Measurements from ENCODE around the gene CSMD2. TPM values are rescaled to one million over a fixed set of nuclear protein-coding genes. Genes with fewer than 3 reads are reported as not detected.

Gene CSMD2
- total RNA-seq, 2 experiments from 2014 or later = not detected

DNA sequence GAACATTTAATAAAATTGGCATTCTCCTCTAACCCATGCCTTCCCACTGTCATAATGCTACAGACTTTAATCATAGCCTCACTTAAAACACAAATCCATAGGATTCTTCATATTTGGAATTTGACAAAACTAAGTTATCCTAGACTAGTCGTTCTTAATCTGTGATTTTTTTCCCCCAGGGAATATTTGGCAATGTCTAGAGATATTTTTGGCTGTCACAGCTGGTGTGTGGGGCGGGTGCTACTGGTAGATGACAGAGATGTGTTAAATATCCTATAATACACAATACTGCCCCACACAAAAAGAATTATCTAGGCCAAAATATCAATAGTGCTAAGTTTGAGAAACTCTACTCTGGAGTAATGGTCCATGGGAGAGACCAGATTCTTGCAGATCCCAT, 396.9 kb downstream of the CSMD2 start:
- Mint-ChIP-seq H3K27ac (no peak overlapping the region), H3K4me3 (no peak overlapping the region), H3K4me1 (ENCODE audit: low read depth) (no peaks in the 10 kb centered on the region), H3K36me3 (ENCODE audit: low read depth) (no peaks in the 10 kb centered on the region), H3K27me3 (peaks cover 12% of the 10 kb centered on the region), H3K9me3 (no peaks in the 10 kb centered on the region)
- POLR2A ChIA-PET = no interaction called here
- ATAC-seq (no peak), DNase-seq (no peak)
- intact Hi-C loops (cut with micrococcal nuclease) = no loop called here
- TF ChIP-seq, protein P1, sequence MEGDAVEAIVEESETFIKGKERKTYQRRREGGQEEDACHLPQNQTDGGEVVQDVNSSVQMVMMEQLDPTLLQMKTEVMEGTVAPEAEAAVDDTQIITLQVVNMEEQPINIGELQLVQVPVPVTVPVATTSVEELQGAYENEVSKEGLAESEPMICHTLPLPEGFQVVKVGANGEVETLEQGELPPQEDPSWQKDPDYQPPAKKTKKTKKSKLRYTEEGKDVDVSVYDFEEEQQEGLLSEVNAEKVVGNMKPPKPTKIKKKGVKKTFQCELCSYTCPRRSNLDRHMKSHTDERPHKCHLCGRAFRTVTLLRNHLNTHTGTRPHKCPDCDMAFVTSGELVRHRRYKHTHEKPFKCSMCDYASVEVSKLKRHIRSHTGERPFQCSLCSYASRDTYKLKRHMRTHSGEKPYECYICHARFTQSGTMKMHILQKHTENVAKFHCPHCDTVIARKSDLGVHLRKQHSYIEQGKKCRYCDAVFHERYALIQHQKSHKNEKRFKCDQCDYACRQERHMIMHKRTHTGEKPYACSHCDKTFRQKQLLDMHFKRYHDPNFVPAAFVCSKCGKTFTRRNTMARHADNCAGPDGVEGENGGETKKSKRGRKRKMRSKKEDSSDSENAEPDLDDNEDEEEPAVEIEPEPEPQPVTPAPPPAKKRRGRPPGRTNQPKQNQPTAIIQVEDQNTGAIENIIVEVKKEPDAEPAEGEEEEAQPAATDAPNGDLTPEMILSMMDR (IDR thresholded peaks at IDR 0.05) = no peak
- CTCF ChIA-PET = no interaction called here

DNA sequence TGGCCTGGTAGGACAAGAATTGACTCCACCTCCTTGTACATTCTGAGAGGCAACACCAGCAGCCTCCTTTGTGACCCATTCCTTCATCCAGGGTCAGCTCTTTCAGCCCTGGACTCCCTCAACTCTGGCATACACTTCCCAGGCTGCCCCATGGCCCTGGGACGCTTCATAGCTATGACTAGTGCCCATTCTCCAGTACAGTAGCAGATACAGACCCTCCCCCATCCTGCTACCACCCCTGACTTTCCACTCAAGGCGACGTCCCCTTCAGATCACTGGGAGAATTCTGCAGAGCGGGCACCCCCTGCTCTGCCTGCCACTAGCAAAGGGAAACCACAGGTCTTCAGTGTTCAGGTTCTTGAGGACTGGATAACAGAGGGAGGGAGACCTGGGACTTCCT, 400.9 kb downstream of the CSMD2 start:
- H3K27ac Mint-ChIP-seq = no peak overlapping the region
- ATAC-seq = no peak
- ChIA-PET POLR2A (no interaction called here), CTCF (no interaction called here)
- intact Hi-C loops (cut with micrococcal nuclease) = no loop called here
- no peak overlapping the region for H3K4me3 Mint-ChIP-seq
- no peak for DNase-seq
- H3K36me3 Mint-ChIP-seq (ENCODE audit: low read depth) = no peaks in the 10 kb centered on the region
- H3K9me3 Mint-ChIP-seq = no peaks in the 10 kb centered on the region
- H3K27me3 Mint-ChIP-seq = peaks cover 8% of the 10 kb centered on the region
- TF ChIP-seq, protein P1 (IDR thresholded peaks at IDR 0.05) = no peak
- no peaks in the 10 kb centered on the region for H3K4me1 Mint-ChIP-seq (ENCODE audit: low read depth)

DNA sequence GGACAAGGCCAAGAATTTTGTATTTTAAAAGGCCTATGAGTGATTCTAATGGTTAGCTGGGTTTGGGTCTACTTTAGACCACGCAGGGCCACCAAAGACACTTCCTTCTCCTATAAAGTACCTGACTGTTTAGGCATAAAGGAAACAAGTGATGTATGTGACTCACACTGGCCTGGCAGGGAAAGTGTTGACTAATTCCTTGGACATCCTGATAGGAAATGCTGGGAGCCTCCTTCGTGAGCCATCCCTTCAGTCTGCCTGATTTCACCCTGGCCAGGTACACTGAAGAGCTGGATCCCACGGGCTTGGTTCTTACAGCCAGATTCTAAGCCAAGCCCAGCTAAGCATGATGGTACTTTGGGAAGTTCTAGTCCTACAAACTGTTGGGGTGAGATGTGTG, 401.6 kb downstream of the CSMD2 start:
- H3K27ac Mint-ChIP-seq = no peak overlapping the region
- ATAC-seq = no peak
- TF ChIP-seq, protein P1 (IDR thresholded peaks at IDR 0.05) = no peak
- ChIA-PET POLR2A (no interaction called here), CTCF (no interaction called here)
- no peaks in the 10 kb centered on the region for H3K4me1 Mint-ChIP-seq (ENCODE audit: low read depth)
- intact Hi-C loops (cut with micrococcal nuclease) = no loop called here
- peaks cover 9% of the 10 kb centered on the region for H3K27me3 Mint-ChIP-seq
- no peak for DNase-seq
- no peaks in the 10 kb centered on the region for H3K36me3 Mint-ChIP-seq (ENCODE audit: low read depth)
- H3K9me3 Mint-ChIP-seq = no peaks in the 10 kb centered on the region
- H3K4me3 Mint-ChIP-seq = no peak overlapping the region

DNA sequence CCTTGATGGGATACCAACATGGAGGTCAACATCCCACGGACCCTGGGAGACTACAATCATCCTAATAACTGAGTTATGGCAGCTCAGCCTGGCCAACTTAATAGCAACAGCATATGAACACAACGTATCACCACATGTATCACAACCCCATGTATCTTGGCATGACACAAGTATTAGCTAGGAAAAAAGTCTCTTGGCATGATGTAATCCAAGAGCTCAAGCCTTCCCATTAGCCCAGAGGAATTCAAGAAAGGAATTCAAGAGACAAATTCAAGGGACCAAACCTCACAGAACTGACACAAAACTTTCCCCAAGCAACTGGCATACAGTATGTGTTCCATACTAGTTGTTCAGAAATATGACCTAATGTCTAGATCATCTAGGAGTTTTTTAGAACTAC, 402.1 kb downstream of the CSMD2 start:
- ATAC-seq (no peak), DNase-seq (no peak)
- no peaks in the 10 kb centered on the region for H3K4me1 Mint-ChIP-seq (ENCODE audit: low read depth)
- no peak overlapping the region for H3K4me3 Mint-ChIP-seq
- ChIA-PET POLR2A (no interaction called here), CTCF (no interaction called here)
- intact Hi-C loops (cut with micrococcal nuclease) = no loop called here
- peaks cover 9% of the 10 kb centered on the region for H3K27me3 Mint-ChIP-seq
- H3K36me3 Mint-ChIP-seq (ENCODE audit: low read depth) = no peaks in the 10 kb centered on the region
- TF ChIP-seq, protein P1 (IDR thresholded peaks at IDR 0.05) = no peak
- no peak overlapping the region for H3K27ac Mint-ChIP-seq
- H3K9me3 Mint-ChIP-seq = no peaks in the 10 kb centered on the region

DNA sequence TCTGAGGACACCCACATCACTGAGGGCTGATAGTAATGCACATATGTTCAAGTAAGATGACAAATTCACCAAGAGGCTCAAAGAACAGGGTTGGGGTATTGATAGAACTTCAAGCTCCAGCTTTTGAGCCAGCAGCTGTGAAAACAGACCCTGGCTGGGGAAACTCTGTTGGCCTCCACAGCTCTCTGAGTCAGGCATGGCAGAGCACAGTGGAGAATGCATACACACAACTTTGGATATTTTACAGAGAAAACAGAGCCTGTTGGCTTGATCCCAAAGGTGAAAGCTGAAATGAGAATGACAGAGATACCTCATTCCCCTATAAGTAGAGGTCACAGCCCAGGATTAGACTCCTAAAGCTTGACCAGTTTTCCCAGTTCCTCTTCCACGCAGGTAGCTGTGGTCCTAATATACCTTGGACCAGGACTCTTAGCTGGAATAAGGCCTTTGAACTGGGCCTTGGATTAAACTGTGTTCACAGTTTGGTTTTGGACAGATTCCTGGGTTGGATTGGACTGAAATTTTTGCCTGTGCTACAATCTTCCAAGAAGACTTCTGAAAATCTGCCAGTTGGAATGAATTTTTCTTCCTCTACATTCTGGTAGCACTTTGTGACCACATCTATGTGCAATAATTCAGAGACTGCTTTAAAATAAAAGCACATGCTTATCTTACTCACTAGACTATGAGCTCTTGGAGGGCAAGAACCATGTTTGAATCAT, 402.8 kb downstream of the CSMD2 start:
- ChIA-PET POLR2A (no interaction called here), CTCF (interaction anchor here (1.2 kb wide), 1 partner anchor 132 kb away, joined by 3 read pairs; no protein-coding TSS in a partner anchor)
- H3K4me1 Mint-ChIP-seq (ENCODE audit: low read depth) = no peaks in the 10 kb centered on the region
- H3K27ac Mint-ChIP-seq = no peak overlapping the region
- no peaks in the 10 kb centered on the region for H3K36me3 Mint-ChIP-seq (ENCODE audit: low read depth)
- peaks cover 9% of the 10 kb centered on the region for H3K27me3 Mint-ChIP-seq
- ATAC-seq (no peak), DNase-seq (no peak)
- H3K4me3 Mint-ChIP-seq = no peak overlapping the region
- intact Hi-C loops (cut with micrococcal nuclease) = no loop called here
- TF ChIP-seq, protein P1 (IDR thresholded peaks at IDR 0.05) = no peak
- no peaks in the 10 kb centered on the region for H3K9me3 Mint-ChIP-seq
